CD4-positive, alpha-beta T cell treated with Interleukin-17A for 4 hours (primary cell): ENCODE results near the gene KNTC1.
"Not testable (repeated sequence)": the region's sequence is repeated elsewhere in the genome, so short reads cannot be mapped to it uniquely, and the experiment has no call there.

ENCODE experiments used
- DNase-seq: peaks from one replicate; pipeline ENCODE4 v3.0.0-alpha.2; 2020; ENCODE audit warnings: mixed read lengths

The KNTC1 gene

GRCh38 chr12:122506393-122506938 lies 20.6 kb upstream of the KNTC1 start:
- DNase-seq, result no peak

GRCh38 chr12:122508163-122508562 lies 18.9 kb upstream of the KNTC1 start:
- DNase-seq, result no peak

- DNase-seq, result not testable (repeated sequence)
These were observed 14.0 kb upstream of the KNTC1 start for GRCh38 chr12:122513028-122513427.

GRCh38 chr12:122513660-122514059 lies 13.4 kb upstream of the KNTC1 start:
- DNase-seq, result no peak

- DNase-seq, result no peak
These were observed 11.8 kb upstream of the KNTC1 start for GRCh38 chr12:122515275-122515674.

GRCh38 chr12:122516544-122517361 lies 10.3 kb upstream of the KNTC1 start:
- DNase-seq, result no peak

- DNase-seq, result no peak
These were observed 9.2 kb upstream of the KNTC1 start for GRCh38 chr12:122517877-122518276.

GRCh38 chr12:122518908-122519307 lies 8.1 kb upstream of the KNTC1 start:
- DNase-seq, result no peak

GRCh38 chr12:122519418-122519817 lies 7.6 kb upstream of the KNTC1 start:
- DNase-seq, result no peak

GRCh38 chr12:122520676-122521075 lies 6.4 kb upstream of the KNTC1 start:
- DNase-seq, result no peak

GRCh38 chr12:122523280-122523679 lies 3.8 kb upstream of the KNTC1 start:
- DNase-seq, result no peak

- no peak for DNase-seq
These were observed 3.0 kb upstream of the KNTC1 start for GRCh38 chr12:122523846-122524718.

GRCh38 chr12:122527478-122527944 lies 462 bp downstream of the KNTC1 start:
- peak; percentile 46 for DNase-seq

- no peak for DNase-seq
These were observed 1.5 kb downstream of the KNTC1 start for GRCh38 chr12:122528582-122528981.

- no peak for DNase-seq
These were observed 1.9 kb downstream of the KNTC1 start for GRCh38 chr12:122528992-122529391.

- DNase-seq, result no peak
These were observed 6.8 kb downstream of the KNTC1 start for GRCh38 chr12:122533856-122534255.

GRCh38 chr12:122537021-122537420 lies 10.0 kb downstream of the KNTC1 start:
- DNase-seq, result no peak

GRCh38 chr12:122538496-122538895 lies 11.4 kb downstream of the KNTC1 start:
- DNase-seq, result no peak

- DNase-seq, result no peak
These were observed 17.5 kb downstream of the KNTC1 start for GRCh38 chr12:122544537-122544936.

- no peak for DNase-seq
These were observed 18.8 kb downstream of the KNTC1 start for GRCh38 chr12:122545855-122546254.

- DNase-seq, result no peak
These were observed 20.3 kb downstream of the KNTC1 start for GRCh38 chr12:122547330-122547729.

GRCh38 chr12:122558745-122559641 lies 31.9 kb downstream of the KNTC1 start:
- no peak for DNase-seq
